ENCODE measurements around the gene NMU.

GRCh38 chr4:55612341-55612740 is 23.8 kb downstream of the NMU start:
- TF ChIP-seq EZH2 (IDR thresholded peaks at IDR 0.05) (no peak), POLR2AphosphoS5 (IDR thresholded peaks at IDR 0.05; ENCODE audit: borderline replicate concordance, low read depth, low read length) (no peak), FOXP2 (optimal IDR thresholded peaks at IDR 0.05; ENCODE audit: control extremely low read depth, extremely low read length, insufficient read depth) (no peak)

Data from SK-N-MC (cell line).